Stimulated activated CD4-positive, alpha-beta T cell treated with anti-CD3 and anti-CD28 coated beads, Interleukin-12 subunit alpha, Interleukin-12 subunit beta, amount 100 ng/mL, for 48 hours (primary cell): ENCODE measurements around the gene PIGQ.
A peak's percentile ranks its signal among the peaks of the same experiment; 100 is the strongest.

ENCODE experiments used
- DNase-seq, 3 donors: peaks; one replicate each; pipeline ENCODE4 v3.0.0-alpha.2; 2020; ENCODE audit warnings: low read depth in 2 of 3, low spot score in 1 of 3

The PIGQ gene

DNA sequence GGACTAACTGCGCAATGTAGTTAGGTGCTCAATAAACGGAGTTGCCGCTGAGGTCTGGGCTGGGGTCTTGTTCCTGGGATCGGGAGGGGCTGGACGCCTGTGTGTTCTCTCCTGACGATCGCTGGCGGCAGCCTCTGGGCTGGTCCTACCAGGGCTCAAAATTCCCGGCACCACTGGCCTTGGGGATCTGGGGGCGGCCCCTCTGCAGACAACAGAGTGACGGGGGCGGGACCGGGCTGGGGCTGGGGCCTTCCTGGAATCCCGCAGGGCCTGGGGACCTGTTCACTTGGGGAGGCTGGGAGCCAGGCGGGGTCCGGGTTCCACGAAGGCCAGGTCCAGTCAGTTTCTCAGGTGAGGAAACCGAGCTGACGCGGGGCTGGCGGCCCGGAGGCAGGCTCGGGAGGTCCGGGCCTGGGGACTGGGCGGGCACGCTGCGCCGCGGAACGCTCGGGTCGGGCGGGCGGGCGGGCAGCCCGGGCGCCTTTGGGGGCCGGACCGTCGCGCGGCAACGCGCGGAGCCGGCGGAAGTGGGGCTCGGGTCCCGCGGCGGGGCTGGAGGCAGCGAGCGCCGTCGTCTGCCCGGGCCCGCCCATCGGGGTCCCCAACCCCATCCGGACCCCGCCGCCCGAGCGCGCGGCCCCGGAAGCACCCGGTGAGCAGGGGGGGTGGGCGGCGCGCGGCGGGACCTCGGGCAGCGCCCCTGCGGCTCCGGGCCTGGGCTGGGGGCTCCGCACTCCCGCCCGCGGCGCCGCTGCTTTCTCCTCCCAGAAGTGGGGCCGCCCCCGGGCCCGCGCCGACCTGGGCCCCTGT, at the start of gene PIGQ:
Gene PIGQ, plus strand, starts transcription at position 524 of the 810 bp plus-strand sequence. CDS start 4,107 bp downstream, outside the sequence.
- DNase-seq = peak; percentile 43 to 59 (median 54)

- DNase-seq = no peak
Measured at GRCh38 chr16:520847-521246, 48.9 kb upstream of the PIGQ start.

GRCh38 chr16:521381-522210, 48.2 kb upstream of the PIGQ start:
- DNase-seq = no peak

- no peak for DNase-seq
Measured at GRCh38 chr16:522320-523096, 47.3 kb upstream of the PIGQ start.

GRCh38 chr16:523097-523741, 46.5 kb upstream of the PIGQ start:
- DNase-seq = no peak

GRCh38 chr16:524274-525040, 45.3 kb upstream of the PIGQ start:
- no peak for DNase-seq

- DNase-seq = peak in 1 of 3 donors; percentile 12
Measured at GRCh38 chr16:525123-525519, 44.6 kb upstream of the PIGQ start.

- DNase-seq = peak; percentile 66 to 80 (median 68)
Measured at GRCh38 chr16:525520-526180, 44.1 kb upstream of the PIGQ start.

- peak in 2 of 3 donors; percentile 13 to 15 for DNase-seq
Measured at GRCh38 chr16:526181-527014, 43.4 kb upstream of the PIGQ start.

DNA sequence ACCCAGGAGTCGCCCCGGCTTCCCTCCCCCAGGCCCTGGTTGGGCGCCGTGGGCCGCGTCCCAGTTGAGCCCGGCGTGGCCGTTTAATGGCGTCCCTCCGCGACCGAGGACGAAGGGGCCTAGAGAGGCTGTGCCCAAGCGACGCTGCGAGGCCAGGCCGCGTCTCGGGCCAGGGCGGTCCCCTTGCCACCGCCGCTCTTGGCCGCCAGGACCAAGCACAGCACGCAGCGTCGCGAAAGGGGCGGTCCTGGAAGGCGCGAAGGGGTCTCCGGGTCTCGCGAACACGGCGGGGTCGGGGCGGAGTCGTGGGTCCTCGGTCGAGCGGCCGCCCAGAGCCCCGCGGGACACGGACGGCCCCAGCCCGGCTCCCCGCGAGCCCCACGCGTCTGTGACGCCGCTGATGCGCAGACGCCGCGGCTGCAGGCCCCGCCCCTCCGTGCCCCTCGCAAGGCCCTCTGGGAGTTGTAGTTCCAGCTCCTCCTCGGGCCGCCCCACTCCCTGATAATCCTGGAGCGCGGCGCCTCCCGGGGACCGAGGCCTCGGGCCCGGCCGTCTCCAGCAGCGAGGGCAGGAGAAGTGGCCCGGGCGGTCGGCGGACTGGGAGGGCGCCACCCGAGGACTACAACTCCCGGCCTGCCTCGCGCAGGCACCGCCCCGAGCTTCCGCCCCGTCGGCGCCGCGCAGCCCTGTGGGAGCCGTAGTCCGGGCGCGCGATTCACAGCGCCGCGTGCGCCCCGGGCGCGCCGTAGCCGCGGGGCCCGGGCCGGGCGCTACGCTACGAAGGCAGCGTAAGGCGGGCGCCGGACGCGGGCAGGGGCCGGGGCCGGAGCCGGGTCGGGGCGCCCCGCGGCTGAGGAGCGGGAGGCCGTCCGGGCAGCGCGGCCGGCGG, 42.5 kb upstream of the PIGQ start, which contains the start of gene CAPN15:
Gene CAPN15, plus strand, starts transcription at position 698 of the 889 bp plus-strand sequence. CDS start 19,127 bp downstream, outside the sequence.
- DNase-seq = peak; percentile 75 to 84 (median 76)

DNA sequence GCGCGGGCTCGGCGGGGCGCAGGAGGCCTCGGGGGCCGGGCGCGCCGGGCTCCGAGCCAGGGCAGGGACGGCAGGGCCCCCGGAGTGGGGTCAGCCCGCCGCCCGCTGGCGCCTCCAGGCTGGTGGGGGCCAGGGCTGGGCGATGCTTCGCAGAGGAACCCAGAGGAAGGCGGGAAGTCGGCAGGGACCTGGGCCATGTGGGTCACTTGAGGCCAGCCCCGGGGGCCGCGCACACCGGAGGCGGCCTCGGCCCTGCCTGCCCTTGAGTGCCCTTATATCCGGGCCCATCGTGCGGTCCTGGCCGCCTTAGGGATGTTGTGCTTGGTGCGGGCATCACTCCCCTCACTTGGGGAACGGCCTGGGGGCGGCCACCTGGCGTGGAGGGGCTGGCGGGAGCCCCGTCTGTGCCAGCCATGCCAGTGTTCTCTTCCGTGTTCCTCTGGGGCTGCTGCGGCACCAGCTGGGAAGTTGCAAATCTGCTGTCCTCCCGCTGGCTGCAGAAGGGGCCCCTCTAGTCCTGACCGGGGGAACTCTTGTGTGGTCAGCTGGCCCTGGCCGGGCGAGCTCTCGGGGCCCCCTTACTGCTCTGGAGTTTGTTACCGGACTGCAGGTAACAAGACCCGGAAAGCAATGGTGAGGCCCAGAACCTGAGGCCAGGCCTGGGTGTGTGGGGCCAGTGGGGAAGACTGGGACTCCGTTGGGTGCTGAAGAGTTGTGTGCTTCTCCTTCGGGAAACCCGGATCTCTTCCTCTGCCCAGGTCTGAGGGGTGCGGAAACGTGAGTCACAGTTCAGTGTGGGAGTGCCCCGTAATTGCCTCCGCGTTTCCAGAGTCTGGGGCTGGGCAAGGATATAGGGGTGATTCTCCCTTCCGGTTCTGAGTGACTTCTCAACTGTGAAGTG, 41.4 kb upstream of the PIGQ start:
- DNase-seq = peak; percentile 18 to 28 (median 21)

- DNase-seq = no peak
Measured at GRCh38 chr16:529012-529575, 40.7 kb upstream of the PIGQ start.

- no peak for DNase-seq
Measured at GRCh38 chr16:530111-530817, 39.5 kb upstream of the PIGQ start.

GRCh38 chr16:531494-532125, 38.2 kb upstream of the PIGQ start:
- no peak for DNase-seq
